Measurements from ENCODE around the gene KRT38. TPM values are rescaled to one million over a fixed set of nuclear protein-coding genes. Genes with fewer than 3 reads are reported as not detected.

The KRT38 gene
- total and polyA plus RNA-seq, 4 donors = not detected

DNA sequence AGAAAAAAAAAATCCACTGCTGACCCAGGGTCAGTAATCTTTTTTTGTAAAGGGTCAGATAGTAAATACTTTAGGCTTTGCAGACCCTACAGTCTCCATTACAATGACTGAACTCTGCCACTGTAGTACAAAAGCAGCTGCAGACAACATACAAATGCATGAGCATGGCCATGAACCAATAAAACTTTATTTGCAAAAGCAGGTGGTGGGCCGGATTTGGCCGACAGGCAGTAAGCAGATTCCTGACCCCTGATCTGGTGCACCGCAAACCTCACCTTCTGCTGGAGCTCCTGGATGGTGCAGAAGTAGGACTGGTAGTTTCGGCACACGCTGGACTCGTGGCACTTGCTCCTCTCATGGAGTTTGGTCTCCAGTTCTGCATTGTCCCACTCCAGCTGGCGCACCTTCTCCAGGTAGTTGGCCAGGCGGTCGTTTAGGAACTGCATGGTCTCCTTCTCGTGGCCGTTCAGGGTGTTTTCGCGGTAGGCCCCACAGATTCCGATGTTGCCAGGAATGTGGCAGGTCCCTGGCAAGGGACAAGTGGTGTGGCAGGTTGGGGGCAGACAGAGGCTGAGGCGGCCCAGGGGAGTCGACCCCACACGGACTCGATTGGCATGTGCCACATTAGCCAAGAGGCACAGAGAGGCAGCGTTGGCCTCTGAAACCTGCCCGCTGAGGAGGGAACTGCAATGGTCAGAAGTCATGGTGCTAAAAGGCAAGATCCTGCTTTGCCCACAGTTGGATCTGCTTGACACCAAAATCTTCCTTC lies 29.5 kb downstream of the KRT38 start:
- WGBS = 92% methylated on average over 20 of the region's 20 CpGs
- TF ChIP-seq, protein P1, sequence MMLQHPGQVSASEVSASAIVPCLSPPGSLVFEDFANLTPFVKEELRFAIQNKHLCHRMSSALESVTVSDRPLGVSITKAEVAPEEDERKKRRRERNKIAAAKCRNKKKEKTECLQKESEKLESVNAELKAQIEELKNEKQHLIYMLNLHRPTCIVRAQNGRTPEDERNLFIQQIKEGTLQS (IDR thresholded peaks at IDR 0.05) = no peak
- TF ChIP-seq HNF4G (IDR thresholded peaks at IDR 0.05) = no peak
- TF ChIP-seq, protein P2, sequence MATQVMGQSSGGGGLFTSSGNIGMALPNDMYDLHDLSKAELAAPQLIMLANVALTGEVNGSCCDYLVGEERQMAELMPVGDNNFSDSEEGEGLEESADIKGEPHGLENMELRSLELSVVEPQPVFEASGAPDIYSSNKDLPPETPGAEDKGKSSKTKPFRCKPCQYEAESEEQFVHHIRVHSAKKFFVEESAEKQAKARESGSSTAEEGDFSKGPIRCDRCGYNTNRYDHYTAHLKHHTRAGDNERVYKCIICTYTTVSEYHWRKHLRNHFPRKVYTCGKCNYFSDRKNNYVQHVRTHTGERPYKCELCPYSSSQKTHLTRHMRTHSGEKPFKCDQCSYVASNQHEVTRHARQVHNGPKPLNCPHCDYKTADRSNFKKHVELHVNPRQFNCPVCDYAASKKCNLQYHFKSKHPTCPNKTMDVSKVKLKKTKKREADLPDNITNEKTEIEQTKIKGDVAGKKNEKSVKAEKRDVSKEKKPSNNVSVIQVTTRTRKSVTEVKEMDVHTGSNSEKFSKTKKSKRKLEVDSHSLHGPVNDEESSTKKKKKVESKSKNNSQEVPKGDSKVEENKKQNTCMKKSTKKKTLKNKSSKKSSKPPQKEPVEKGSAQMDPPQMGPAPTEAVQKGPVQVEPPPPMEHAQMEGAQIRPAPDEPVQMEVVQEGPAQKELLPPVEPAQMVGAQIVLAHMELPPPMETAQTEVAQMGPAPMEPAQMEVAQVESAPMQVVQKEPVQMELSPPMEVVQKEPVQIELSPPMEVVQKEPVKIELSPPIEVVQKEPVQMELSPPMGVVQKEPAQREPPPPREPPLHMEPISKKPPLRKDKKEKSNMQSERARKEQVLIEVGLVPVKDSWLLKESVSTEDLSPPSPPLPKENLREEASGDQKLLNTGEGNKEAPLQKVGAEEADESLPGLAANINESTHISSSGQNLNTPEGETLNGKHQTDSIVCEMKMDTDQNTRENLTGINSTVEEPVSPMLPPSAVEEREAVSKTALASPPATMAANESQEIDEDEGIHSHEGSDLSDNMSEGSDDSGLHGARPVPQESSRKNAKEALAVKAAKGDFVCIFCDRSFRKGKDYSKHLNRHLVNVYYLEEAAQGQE (IDR thresholded peaks at IDR 0.05) = no peak
- no peak for TF ChIP-seq SP1 (IDR thresholded peaks at IDR 0.05)
- no peak for TF ChIP-seq JUND (IDR thresholded peaks at IDR 0.05)
- TF ChIP-seq YY1 (IDR thresholded peaks at IDR 0.05) = no peak
- TF ChIP-seq, protein P3, sequence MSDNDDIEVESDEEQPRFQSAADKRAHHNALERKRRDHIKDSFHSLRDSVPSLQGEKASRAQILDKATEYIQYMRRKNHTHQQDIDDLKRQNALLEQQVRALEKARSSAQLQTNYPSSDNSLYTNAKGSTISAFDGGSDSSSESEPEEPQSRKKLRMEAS (IDR thresholded peaks at IDR 0.05) = no peak

DNA sequence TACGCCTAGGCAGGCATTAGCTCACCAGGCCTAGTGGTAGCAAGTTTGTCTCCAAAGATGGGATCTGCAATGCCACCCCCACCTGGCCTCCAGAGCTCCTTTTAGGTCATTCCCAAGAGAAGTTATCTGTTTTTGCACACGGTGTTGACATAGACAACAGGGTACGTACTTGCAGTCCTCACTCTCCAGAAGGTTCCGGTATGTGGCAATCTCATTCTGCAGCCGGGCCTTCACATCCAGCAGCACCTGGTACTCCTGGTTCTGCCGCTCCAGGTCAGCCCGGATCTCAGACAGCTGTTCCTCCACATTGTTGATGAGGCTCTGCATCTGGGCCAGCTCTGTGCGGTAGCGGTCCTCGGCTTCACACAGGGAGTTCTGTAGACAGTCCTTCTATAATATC lies 33.6 kb downstream of the KRT38 start:
- Histone ChIP-seq H3K36me3 (ENCODE audit: control insufficient read depth in 4 of 4, insufficient read depth in 3 of 4, low read depth in 1 of 4, low read length in 3 of 4) (no peaks in the 10 kb centered on the region), H3K27me3 (ENCODE audit: control insufficient read depth in 4 of 4, insufficient read depth in 4 of 4, low read length in 3 of 4) (peaks cover 0 to 3% (median 0%) of the 10 kb centered on the region in 4 donors), H3K4me1 (ENCODE audit: control insufficient read depth in 4 of 4, insufficient read depth in 4 of 4, low read length in 3 of 4) (no peaks in the 10 kb centered on the region), H3K27ac (ENCODE audit: low read depth in 1 of 2, low read length in 2 of 2) (no peak overlapping the region), H3K9me3 (ENCODE audit: control insufficient read depth in 4 of 4, low read length in 3 of 4) (no peaks in the 10 kb centered on the region), H3K4me3 (ENCODE audit: low read depth in 1 of 3, low read length in 3 of 3) (no peak overlapping the region), H3K9ac (ENCODE audit: low read depth in 1 of 2, low read length in 2 of 2) (no peak overlapping the region)
- DNase-seq (ENCODE audit: low spot score) = no peak
- TF ChIP-seq NR2F2 (IDR thresholded peaks at IDR 0.05) = no peak
- no peak for TF ChIP-seq RAD21 (IDR thresholded peaks at IDR 0.05)
- TF ChIP-seq, protein P4, sequence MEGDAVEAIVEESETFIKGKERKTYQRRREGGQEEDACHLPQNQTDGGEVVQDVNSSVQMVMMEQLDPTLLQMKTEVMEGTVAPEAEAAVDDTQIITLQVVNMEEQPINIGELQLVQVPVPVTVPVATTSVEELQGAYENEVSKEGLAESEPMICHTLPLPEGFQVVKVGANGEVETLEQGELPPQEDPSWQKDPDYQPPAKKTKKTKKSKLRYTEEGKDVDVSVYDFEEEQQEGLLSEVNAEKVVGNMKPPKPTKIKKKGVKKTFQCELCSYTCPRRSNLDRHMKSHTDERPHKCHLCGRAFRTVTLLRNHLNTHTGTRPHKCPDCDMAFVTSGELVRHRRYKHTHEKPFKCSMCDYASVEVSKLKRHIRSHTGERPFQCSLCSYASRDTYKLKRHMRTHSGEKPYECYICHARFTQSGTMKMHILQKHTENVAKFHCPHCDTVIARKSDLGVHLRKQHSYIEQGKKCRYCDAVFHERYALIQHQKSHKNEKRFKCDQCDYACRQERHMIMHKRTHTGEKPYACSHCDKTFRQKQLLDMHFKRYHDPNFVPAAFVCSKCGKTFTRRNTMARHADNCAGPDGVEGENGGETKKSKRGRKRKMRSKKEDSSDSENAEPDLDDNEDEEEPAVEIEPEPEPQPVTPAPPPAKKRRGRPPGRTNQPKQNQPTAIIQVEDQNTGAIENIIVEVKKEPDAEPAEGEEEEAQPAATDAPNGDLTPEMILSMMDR (IDR thresholded peaks at IDR 0.05; ENCODE audit: low read depth, low read length, missing input control) = no peak
- no peak for TF ChIP-seq GABPA (IDR thresholded peaks at IDR 0.05 in 1 of 2, conservative IDR thresholded peaks at IDR 0.05 in 1 of 2)
- no peak for TF ChIP-seq FOXA2 (IDR thresholded peaks at IDR 0.05)
- TF ChIP-seq HNF4A (conservative IDR thresholded peaks at IDR 0.05) = no peak
- TF ChIP-seq HNF4G (IDR thresholded peaks at IDR 0.05) = no peak
- no peak for TF ChIP-seq SP1 (IDR thresholded peaks at IDR 0.05)
- no peak for TF ChIP-seq JUND (IDR thresholded peaks at IDR 0.05)
- 91% methylated on average over 10 of the region's 10 CpGs for WGBS

More for the DNA sequence above, 29.5 kb downstream of the KRT38 start:
- Histone ChIP-seq H3K27ac (ENCODE audit: low read depth in 1 of 2, low read length in 2 of 2) (no peak overlapping the region), H3K9me3 (ENCODE audit: control insufficient read depth in 4 of 4, low read length in 3 of 4) (no peaks in the 10 kb centered on the region), H3K27me3 (ENCODE audit: control insufficient read depth in 4 of 4, insufficient read depth in 4 of 4, low read length in 3 of 4) (no peaks in the 10 kb centered on the region), H3K4me3 (ENCODE audit: low read depth in 1 of 3, low read length in 3 of 3) (no peak overlapping the region), H3K9ac (ENCODE audit: low read depth in 1 of 2, low read length in 2 of 2) (no peak overlapping the region), H3K36me3 (ENCODE audit: control insufficient read depth in 4 of 4, insufficient read depth in 3 of 4, low read depth in 1 of 4, low read length in 3 of 4) (no peaks in the 10 kb centered on the region), H3K4me1 (ENCODE audit: control insufficient read depth in 4 of 4, insufficient read depth in 4 of 4, low read length in 3 of 4) (peaks cover 0 to 11% (median 5%) of the 10 kb centered on the region in 4 donors)
- DNase-seq (ENCODE audit: low spot score) = no peak
